GM11168 (cell line): ENCODE measurements around the gene REEP6.
"Not testable (repeated sequence)": the region's sequence is repeated elsewhere in the genome, so short reads cannot be mapped to it uniquely, and the experiment has no call there.

Experiments
- in situ Hi-C: fragments of 300-500 bp; cut with MboI; formaldehyde crosslinking; loops from one replicate; pipeline ENCODE4 v1.12.0; 2022; ENCODE audit warnings: low sequenced_read_pairs; ENCODE audit not compliant: unreplicated experiment

REEP6 gene

DNA sequence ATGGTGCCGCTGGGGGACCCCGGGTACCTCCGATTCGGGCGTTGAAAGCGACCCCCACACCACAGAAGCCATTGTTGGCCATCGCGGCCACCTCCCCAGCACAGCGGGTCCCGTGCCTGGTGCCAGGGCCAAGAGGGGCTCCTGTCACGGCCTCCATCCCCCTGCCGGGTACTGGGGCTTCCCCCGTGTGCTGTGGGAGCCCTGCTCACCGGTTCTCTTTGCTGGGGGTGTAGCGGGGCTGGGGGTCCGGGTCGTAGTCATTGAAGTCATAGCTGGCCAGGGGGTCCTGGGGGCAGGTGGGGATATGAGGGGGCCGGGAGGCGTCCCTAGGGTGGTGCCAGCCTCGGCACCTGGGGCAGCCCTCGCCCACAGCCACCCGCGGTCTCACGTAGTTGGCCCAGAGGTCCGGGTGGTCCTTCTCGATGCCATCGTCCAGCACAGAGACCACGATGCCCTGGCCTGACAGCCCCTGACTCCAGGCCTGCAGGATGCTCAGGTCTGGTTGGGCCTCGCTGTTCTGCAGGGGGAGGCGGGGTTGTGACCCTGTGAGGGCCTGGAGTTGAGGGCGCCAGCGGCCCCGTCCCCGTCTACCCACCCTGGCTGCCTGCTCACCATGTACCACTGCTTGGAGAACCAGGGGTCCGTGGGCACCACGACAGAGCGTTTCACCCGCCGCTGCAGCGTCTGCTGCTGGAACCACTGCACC is 3.3 kb upstream of the REEP6 start:
- in situ Hi-C loops = no loop called here

DNA sequence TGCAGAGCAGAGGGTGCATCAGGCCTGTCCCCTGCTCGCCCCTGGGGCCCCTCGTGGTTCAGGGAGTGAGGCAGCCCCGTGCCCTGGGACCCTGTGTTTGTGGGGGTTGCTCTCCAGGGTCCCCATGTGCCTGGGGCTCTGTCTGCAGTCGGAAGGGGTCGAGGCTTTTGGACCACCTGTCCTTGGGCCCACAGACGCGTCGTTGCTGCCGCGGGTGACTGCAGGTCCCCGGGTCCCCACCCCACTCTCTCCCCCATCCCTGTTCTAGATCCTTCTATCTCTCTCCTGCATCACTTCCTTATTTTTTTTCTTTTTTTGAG is 2.7 kb upstream of the REEP6 start:
- in situ Hi-C loops = no loop called here

DNA sequence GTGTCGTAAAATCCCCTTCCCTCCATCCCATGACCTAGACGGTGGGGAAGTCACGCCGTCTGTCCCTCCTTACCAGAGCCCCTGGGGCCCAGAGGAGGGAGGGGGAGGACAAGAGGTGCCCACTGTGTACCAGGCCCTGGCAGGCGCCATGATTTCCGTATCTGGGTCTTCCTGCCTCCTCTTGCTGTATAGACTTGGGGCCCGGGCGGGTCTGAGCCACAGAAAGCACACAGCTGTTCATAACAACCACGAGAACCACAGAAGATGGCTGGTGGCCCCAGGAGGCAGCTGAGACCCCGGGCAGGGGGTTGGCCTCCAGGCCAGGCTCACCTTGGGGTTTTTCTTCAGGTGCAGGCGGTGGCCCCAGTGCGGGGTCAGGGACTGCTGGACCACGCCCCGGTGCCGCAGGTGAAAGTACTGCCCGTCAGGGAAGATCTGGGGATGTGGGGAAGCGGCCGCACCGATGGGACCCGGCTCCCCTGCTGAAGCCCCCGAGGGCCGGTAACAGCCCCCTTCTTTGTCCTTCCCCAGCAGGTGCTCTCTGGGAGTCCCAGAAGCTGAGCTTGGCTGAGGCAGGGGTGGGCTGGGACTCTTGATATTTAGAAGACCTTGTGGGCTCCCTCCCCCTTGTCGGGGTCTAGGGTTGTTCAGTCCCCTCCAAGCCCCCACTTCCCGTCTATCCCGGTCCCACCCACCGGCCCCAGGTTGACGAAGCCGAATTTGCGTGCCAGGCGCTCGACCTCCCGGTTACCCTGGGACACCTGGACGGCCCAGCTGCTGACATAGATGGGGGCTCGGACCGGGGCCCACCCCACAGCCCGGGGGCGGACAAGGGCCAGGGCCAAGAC is 1.3 kb upstream of the REEP6 start:
- in situ Hi-C loops = no loop called here

GRCh38 chr19:1490311-1491113 is 469 bp upstream of the REEP6 start, which contains the start of gene PCSK4:
PCSK4 (minus strand) TSS chr19:1490350; CDS start chr19:1490346, 4 bp downstream.
- in situ Hi-C loops = no loop called here

DNA sequence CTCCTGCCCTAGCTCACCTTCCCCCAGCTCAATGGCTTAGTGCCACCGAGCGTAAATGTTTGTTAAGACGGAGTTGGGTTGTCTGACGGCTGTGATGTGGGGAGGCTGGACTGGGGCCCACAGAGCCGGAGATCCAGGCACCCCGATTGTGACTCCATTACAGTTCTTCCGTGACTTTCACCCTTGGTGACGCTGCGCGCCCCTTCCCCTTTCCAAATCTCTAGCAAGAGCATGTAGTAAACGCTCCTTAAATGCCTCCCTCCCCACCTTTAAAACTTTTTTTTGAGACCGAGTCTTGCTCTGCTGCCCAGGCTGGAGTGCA is 829 bp downstream of the REEP6 start:
- in situ Hi-C loops = no loop called here

DNA sequence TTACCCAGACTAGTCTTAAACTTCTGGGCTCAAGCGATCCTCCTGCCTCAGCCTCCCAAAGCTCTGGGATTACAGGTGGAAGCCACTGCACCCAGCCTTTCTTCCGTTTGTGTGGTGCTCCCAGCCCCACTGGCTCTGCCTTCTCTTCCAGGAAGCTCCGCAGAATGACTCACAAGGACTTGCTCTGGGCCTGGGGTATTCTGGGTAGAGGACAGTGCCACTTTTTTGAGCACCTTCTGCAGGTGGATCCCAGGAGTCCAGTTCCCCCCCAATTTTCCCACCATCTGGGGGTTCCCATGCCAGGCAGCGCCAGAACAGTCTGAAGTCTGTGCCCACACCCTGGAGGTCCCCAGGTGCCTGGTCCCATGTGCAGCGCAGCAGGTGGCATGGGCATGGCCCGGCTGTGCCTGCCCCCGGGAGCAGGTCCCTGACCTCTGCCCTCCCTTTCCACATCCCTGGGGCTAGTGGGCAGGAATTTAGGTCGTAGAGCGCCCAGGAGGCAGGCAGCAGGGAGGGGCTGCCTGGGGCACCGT is 1.6 kb downstream of the REEP6 start:
- in situ Hi-C loops = no loop called here

- in situ Hi-C loops = no loop called here
These were observed 3.3 kb downstream of the REEP6 start for GRCh38 chr19:1494115-1494815.

GRCh38 chr19:1495051-1495798 is 4.2 kb downstream of the REEP6 start:
- in situ Hi-C loops = no loop called here

DNA sequence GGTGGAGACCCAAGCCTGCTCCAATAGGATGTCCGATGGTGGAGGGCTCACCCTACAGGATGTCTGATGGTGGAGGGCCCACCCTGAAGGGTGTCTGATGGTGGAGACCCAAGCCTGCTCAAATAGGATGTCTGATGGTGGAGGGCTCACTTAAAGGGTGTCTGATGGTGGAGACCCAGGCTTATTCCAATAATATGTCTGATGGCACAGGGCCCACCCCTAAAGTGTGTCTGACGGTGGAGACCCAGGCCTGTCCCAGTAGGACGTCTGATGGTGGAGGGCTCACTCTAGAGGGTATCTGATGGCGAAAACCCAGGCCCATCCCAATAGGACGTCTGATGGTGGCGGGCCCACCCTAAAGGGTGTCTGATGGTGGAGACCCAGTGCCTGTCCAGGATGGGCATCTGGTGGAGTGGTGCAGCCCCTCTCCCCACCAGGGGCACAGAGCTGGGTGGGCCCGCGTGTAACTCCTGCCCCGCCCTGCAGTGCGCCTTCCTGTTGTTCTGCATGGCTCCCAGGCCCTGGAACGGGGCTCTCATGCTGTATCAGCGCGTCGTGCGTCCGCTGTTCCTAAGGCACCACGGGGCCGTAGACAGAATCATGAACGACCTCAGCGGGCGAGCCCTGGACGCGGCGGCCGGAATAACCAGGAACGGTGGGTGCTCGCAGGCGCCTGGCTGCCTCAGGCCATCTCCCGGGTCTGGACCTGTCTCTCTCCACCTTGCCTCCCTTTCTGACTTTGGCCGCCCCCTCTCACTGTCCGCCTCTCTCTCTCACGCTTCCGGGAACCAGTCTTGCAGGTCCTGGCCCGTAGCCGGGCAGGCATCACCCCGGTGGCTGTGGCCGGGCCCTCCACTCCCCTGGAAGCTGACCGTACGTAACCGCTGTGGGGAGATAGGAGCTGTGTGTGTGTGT is 5.1 kb downstream of the REEP6 start:
- in situ Hi-C loops = no loop called here

DNA sequence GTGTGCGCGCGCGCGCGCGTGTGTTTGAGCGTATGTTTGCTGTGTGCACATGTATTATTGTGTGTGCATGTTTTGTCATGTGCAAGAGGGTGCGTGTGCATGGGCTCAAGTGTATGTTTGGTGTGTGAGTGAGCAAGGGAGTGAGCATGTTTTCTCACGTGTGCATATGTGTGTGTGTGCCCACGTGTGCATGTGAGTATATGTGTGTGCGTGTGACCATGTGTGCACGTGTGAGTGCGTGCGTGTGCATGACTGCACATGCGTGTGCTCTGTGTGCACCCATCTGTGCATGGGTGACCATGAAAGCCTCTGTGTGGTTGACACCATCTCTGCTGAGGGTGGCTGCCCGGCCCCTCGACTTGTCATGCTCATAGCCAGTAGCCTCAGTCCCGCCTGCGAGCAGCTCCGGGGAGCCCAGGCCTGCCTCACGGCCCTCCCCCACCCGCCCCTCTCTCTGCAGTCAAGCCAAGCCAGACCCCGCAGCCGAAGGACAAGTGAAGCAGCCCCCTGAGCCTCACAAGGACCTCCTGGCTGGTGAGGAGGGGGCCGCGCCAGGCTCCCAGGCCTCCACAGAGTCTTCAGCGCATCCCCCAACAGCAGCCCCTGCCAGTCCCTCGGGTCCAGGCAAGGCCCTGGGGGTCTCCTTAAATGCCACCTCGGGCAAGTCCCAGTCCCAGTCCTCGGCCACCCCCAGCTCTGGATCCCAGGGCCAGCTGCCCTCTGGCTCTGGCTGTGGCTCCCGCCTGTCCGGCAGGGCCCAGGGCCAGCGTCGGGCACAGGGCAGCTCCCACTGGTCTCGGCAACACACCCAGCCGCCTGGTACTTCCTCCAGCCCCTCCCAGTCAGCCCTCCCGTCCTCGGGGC is 6.0 kb downstream of the REEP6 start:
- in situ Hi-C loops = no loop called here

DNA sequence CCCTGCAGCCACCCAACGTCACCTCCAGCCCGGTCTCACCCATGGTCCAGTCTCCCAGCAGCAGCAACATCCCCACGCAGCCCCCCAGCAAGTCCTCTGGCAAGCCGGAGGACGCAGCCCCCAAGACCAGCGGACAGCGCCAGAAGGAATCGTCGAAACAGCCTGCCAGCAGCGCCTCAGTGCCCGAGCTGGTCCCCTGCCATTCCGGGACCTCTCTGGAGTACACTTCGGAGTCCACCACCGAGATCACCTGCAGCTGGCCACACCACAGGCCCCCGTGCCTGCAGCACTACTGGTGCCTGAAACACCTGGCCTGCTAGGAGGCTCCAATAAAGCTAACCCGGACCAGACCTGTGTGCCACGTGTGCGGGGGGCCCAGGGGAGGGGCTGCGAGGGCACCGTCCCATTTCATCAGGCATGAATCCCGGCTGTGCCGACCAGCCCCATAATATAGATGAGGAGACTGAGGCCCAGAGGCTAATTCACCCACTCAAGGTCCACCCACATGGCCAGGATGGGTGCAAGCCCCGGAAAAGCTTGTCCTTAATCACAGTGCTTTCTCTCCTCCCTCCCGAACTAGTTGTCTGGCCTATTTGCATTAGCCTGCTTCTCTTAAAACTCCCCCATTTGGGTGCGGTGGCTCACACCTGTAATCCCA is 6.7 kb downstream of the REEP6 start:
- in situ Hi-C loops = no loop called here

DNA sequence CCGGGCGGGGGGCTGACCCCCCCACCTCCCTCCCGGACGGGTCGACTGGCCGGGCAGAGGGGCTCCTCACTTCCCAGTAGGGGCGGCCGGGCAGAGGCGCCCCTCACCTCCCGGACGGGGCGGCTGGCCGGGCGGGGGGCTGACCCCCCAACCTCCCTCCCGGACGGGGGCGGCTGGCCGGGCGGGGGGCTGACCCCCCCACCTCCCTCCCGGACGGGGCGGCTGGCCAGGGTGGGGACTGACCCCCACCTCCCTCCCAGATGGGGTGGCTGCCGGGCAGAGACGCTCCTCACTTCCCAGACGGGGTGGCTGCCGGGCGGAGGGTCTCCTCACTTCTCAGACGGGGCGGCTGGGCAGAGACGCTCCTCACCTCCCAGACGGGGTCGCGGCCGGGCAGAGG is 8.2 kb downstream of the REEP6 start:
- in situ Hi-C loops = not testable (repeated sequence)

DNA sequence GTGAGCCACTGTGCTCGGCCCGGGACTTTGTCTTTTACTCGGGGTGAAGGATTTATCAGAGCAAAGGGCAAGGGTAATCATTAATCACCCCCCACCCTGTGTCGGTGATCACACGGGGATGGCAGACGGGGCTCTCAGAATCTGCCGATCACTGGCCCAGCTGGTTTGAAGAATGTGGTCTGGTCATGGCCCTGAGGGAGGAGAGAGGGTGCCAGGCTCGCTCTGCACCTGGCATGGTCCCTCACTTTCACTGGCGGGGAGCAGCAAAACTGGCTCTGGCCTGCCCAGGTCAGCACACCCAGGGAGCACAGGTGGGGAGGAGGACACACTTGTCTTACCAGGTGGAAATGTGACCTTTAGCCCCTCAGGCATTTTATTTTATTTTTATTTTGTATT is 10.2 kb downstream of the REEP6 start:
- in situ Hi-C loops = no loop called here

GRCh38 chr19:1502433-1503088 is 11.6 kb downstream of the REEP6 start:
- in situ Hi-C loops = no loop called here

DNA sequence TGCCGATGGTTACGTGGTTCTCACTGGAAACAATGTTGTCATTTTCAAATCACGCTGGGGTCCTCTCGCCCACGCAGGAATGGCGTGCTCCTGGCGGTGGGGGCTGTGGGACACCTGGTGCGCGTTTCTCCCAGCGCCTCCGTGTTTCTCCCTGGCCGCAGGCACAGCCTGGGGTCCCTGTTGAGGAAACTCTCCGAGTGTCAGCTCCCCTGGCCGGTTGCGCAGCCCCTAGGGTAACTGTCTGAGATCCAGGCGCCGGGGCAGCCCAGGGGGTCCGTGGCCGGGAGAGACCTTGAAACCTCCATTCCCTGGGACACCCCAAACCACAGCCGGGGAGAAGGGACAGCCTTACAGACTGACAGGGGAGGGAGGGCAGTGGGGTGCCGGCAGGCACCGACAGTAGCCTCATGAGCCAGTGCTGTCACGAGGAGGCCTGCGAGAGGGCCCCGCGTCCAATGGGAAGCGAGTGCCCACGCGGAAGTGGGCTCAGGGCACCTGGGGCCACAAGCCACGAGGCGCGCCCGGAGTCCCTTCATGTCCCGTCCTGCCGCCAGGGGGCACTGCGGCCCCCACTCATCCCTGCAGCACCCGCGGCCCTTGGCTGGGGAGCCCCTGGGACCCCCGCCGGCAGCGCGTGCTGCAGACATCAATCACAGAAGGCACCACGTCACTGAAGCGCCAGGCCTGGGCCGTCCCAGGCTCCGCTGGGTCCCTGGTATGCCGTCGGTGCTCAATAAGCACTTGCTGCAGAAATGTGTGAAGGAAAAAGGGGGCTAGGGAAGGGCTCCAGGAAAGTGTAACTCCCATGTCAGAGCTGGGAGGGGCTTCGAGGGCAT is 12.3 kb downstream of the REEP6 start:
- in situ Hi-C loops = no loop called here
